GM18909 (cell line): ENCODE data around the gene EIF4G3.
"Not testable (repeated sequence)": the region's sequence is repeated elsewhere in the genome, so short reads cannot be mapped to it uniquely, and the experiment has no call there.

ENCODE experiments used
- ATAC-seq: cut with Tn5 transposase; IDR thresholded peaks from one replicate; pipeline ENCODE4 v1.9.1; 2021; ENCODE audit warnings: mild to moderate bottlenecking; ENCODE audit not compliant: unreplicated experiment, poor library complexity

The EIF4G3 gene

GRCh38 chr1:20964540-20965484, 211.9 kb downstream of the EIF4G3 start:
- peak; percentile 77 for ATAC-seq

DNA sequence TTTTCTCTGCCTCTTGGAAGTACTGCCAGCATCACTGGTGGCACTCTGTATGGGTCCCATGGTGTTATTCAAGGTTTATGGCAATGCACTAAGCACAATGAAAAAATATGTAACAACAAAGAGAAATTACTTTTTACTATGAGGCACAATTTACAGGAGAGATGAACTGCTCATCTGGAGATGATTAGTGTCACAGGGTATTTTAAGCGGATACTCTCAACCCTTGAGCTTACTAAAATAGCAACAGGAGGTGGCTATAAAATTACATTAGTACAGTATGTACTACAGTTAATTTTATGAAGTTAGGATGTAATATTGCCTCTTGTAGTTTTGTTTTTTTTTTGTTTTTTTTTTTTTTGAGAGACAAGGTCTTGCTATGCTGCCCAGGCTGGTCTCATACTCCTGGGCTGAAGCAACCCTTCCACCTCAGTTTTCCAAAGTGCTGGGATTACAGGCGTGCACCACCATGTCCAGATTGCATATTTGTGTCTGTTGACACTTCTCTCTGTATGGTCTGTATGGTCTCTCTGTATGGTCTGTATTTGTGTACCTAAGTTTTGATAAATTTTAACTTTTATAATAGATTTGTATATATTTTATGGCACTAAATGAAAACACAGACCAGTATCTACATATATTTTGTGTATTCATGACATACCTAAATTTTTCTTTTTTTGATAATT, 214.0 kb downstream of the EIF4G3 start:
- no peak for ATAC-seq

- no peak for ATAC-seq
Measured at GRCh38 chr1:20958430-20958829, 218.3 kb downstream of the EIF4G3 start.

DNA sequence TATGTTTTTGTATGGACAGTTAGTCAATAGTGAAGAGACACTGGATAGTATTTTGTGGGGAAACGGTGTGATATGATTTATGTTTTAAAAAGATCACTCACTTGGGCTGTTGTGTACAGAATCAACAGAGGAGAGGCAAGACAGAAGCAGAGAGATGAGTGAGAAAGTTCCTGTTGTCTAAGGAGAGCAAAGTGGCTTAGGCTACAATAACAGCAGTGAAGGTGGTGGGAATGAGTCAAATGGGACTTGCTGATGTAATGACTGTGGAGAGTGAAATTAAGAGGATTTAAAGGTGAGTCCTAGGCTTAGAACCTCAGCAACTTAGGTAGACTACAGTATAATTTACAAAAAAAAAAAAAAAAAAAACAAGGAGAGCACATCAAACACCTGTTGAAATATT, 220.4 kb downstream of the EIF4G3 start:
- no peak for ATAC-seq

- ATAC-seq = no peak
Measured at GRCh38 chr1:20950679-20951078, 226.0 kb downstream of the EIF4G3 start.

GRCh38 chr1:20949871-20950590, 226.7 kb downstream of the EIF4G3 start:
- ATAC-seq = no peak

GRCh38 chr1:20948101-20948500, 228.6 kb downstream of the EIF4G3 start:
- ATAC-seq = no peak

GRCh38 chr1:20947409-20947808, 229.3 kb downstream of the EIF4G3 start:
- no peak for ATAC-seq

DNA sequence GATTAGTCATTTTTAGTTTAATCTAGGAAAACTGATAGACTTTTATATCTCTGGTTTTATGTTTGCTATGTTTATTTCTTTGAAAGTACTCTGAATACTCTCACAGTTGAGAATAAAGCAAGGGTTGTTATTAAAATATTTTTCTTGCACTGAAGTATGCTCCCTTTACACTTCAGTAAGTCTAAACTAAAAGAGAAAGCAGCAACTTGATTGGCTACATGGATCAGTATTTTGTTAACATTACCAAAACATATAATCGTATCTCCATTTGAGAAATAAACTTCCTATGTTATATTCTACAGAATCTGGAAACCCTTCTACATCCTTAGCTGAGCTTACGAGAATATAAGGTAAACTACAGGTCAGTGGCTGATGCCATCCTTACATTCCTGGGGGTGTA, 240.1 kb downstream of the EIF4G3 start:
- no peak for ATAC-seq

DNA sequence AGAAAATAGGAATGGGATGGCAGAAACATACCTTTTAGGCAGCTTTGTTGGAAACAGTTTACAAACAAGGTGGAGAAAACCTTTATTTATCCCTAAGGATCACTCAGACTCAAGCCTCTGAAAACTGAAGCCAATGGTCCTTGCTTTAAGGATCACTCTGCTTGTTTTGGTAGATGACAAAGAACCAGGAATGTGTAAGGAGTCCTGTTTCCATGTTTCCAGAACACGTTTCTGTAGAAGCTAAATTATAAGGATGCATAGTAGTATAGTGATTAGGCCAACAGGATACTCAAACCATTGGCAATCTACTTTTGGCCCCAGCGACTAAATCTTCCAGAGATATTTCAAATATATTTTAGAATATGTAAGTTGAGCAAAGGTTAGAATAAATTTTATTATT, 240.5 kb downstream of the EIF4G3 start:
- no peak for ATAC-seq

- ATAC-seq = no peak
Measured at GRCh38 chr1:20935717-20936116, 241.0 kb downstream of the EIF4G3 start.

DNA sequence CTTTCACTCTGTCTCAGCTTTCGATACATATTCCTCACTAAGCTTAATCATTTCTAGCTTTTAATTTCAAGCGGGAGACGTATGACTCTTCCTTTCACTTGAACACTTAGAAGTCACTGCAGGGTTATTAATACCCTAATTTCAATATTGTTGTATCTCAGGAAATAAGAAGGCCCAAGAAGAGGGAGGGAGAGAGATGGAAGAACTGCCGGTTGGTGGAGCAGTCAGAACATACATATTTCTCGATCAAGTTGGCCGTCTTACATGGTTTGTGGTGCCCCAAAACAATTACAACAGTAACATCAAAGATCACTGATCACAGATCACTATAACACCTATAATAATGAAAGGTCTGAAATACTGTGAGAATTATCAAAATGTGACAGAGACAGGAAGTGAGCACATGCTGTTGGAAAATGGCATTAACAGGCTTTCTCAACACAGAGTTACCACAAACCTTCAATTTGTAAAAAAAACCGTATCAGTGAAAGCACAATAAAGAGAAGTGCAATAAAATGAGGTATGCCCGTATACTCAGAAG, 244.2 kb downstream of the EIF4G3 start:
- ATAC-seq = no peak

GRCh38 chr1:20931930-20932436, 244.7 kb downstream of the EIF4G3 start:
- ATAC-seq = no peak

DNA sequence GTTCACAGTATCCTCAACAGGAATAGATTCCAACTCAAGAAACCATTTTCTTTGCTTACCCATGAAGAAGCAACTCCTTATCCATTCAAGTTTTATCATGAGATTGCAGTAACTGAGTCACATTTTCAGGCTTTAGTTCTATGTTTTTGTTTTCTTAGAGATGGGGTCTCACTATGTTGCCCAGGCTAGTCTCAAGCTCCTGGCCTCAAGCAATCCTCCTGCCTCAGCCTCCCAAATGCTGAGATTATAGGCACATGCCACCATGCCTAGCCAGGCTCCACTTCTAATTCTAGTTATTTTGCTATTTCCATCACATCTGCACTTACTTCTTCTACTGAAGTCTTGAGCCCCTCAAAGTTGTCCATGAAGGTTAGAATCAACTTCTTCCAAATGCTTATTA, 246.3 kb downstream of the EIF4G3 start:
- ATAC-seq = no peak

DNA sequence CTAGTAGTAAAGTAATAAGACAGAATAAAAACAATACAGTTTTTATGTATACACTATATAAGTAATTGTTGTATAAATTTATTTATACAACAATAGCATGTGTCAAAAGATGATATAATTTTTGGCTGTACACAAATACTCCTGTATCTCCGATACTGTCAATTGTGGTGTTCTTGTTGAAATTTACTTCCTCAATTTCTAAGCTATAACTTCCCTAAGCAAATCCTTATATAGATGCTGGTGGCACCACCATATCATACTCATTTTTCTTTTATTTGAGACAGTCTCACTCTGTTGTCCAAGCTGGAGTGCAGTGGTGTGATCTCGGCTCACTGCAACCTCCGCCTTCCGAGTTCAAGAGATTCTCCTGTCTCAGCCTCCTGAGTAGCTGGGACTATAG, 248.6 kb downstream of the EIF4G3 start:
- ATAC-seq = no peak

DNA sequence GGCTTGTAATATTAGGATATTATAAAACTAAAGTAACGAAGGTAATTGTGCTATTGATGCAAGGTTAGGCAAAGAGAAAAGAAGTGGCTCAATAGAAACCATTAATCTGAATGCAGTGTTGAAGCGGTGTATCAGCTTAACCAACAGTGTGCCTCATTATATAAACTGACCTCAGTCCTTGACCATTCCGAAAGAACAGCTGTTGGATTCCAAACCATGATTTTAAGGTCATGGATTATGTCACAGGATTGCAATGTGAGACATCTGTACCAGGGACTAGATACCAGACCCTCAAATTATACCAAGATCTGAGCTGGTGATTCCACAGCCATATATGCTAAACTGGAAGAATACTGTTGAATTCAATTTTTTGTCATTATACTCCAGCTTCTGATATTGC, 255.4 kb downstream of the EIF4G3 start:
- ATAC-seq = no peak

GRCh38 chr1:20913242-20913641, 263.5 kb downstream of the EIF4G3 start:
- ATAC-seq = no peak

DNA sequence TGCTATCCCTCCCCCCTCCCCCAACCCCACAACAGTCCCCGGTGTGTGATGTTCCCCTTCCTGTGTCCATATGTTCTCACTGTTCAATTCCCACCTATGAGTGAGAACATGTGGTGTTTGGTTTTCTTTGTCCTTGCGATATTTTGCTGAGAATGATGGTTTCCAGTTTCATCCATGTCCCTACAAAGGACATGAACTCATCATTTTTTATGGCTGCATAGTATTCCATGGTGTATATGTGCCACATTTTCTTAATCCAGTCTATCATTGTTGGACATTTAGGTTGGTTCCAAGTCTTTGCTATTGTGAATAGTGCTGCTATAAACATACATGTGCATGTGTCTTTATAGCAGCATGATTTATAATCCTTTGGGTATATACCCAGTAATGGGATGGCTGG, 269.2 kb downstream of the EIF4G3 start:
- ATAC-seq = not testable (repeated sequence)

DNA sequence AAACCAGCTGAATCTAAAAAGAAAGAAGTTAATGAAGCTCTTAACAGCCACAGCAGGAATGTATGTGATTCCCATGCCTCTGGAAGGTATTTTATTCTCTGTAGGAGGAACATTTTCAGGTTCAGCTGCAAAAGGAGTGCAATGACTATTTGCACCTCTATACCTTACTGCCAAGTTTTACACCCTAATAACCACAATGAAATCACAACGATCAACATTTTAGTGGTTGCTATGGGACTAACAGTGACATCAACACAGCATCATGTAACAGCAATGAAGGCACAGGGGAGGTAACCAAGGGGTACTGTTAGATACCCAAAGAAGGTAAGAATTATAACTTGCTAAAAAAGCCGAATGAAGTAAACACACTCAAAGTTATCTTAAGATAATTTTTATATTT, 273.3 kb downstream of the EIF4G3 start:
- ATAC-seq = no peak

DNA sequence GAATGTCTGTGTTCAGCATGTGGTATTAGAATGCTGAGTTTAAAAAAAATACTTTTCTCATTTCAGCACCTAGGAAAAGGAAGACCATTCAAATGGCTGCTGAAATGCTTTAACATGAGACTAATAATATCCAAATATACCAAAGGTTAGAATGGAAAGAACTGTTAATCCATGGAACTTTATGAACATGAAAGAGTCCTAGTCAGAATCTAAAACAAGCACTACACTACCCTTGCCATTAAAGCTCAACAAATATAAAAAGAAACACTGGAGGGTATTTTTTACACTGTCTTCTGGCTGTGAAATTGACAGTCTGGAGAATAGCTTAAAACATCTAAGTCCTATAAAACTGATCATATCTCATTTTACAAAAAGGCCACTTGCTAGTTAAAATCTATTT, 276.6 kb downstream of the EIF4G3 start:
- ATAC-seq = no peak
